Measurements from ENCODE around the gene ADAMTSL4.
"Not testable (repeated sequence)": the region's sequence is repeated elsewhere in the genome, so short reads cannot be mapped to it uniquely, and the experiment has no call there.

ADAMTSL4 gene

DNA sequence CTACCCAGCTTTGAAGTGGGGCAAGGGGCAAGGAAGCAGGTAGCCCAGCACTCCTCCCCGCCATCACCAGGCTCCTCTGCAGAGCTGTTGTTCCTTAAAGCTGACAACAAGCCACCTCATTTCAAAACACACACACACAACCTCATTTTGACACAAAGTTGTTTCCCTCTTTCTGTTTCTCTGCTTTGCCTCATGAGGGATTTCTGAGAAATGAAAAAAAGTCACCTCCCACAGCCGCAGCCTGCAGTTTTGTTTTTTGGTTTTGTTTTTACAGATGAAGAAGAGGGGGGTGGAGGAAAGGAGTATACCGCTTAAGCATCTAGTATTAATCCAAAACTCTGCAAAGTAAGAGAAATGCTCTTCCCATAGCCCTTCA, 18.1 kb downstream of the ADAMTSL4 start:
- peak; percentile 56 for DNase-seq (ENCODE audit: low read depth)

- peak; percentile 50 for DNase-seq (ENCODE audit: low read depth)
Measured at GRCh38 chr1:150567717-150568593, 18.7 kb downstream of the ADAMTSL4 start.

- DNase-seq (ENCODE audit: low read depth) = no peak
Measured at GRCh38 chr1:150568594-150568966, 19.4 kb downstream of the ADAMTSL4 start.

- DNase-seq (ENCODE audit: low read depth) = no peak
Measured at GRCh38 chr1:150572918-150573647, 23.9 kb downstream of the ADAMTSL4 start.

DNA sequence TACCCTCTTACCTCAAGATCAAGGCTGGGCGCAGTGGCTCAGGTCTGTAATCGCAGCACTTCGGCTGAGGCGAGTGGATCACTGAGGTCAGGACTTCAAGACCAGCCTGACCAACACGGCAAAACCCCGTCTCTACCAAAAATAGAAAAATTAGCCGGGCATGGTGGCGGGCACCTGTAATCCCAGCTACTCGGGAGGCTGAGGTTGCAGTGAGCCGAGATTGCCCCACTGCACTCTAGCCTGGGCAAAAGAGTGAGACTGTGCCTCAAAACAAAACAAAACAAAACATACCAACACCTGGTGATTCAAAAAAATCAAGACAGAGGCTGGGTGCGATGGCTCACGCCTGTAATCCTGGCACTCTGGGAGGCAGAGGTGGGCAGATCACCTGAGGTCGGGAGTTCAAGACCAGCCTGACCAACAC, 24.5 kb downstream of the ADAMTSL4 start:
- not testable (repeated sequence) for DNase-seq (ENCODE audit: low read depth)

DNA sequence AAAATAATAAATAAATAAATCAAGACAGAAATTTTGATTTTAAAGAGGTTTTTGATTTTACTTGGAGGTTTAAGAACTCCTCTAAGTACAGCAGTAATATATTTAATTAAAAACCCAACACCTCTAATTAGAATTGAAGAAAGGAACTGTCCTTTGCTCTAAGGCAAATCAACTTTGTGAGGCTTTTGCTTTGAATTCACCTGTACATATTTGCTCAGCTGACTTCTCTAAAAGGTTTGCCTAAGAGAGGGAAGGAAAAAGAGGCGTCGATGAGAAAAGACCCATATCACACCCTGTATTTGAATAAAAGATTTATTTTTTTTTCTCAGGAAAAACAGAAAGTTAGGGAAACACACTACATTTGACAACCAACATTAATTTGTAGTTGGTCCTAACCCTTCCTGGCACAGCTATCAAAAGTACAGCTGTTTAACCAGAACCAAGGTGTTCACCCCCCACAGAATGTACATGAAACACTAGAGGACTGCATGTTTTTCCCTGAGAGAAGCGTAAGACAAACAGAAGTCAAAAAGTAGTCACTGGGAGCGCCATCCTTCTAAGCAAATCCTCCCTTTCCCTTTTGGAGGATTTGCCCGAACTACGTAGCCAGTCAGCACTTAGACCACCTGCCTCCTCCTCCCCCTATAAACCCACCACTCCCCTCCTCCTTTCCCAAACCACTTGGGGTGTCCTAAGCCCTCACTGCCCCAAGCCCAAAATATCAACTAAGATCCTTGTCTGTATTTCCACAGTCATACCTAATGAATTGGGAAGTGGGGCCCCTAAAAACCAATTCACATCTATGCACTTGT, 25.3 kb downstream of the ADAMTSL4 start:
- DNase-seq (ENCODE audit: low read depth) = no peak

DNA sequence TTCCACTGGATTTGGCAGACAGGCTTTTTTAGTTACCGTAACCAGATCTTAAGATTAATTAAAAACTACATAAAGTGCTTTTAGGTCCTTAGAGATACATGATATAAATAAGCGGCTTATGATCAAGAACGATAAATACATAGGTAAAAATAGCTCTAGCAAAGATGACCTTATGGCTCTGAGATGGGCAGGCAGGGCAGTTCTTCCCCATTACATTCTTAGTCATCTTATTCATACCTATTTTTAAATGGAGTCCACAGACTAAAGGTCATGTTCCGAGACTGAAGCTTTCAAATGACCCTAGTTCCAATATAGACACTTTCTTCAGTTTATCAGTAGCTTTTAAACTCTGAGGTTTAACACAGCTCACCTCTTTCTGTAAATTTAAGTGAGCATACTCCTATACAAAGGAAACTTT, 25.9 kb downstream of the ADAMTSL4 start:
- DNase-seq (ENCODE audit: low read depth) = no peak

- DNase-seq (ENCODE audit: low read depth) = no peak
Measured at GRCh38 chr1:150575518-150576366, 26.5 kb downstream of the ADAMTSL4 start.

- no peak for DNase-seq (ENCODE audit: low read depth)
Measured at GRCh38 chr1:150576367-150576711, 27.1 kb downstream of the ADAMTSL4 start.

GRCh38 chr1:150576794-150577556, 27.8 kb downstream of the ADAMTSL4 start:
- DNase-seq (ENCODE audit: low read depth) = no peak

GRCh38 chr1:150577557-150578271, 28.5 kb downstream of the ADAMTSL4 start:
- no peak for DNase-seq (ENCODE audit: low read depth)

GRCh38 chr1:150578272-150579109, 29.3 kb downstream of the ADAMTSL4 start:
- DNase-seq (ENCODE audit: low read depth) = peak; percentile 74

DNA sequence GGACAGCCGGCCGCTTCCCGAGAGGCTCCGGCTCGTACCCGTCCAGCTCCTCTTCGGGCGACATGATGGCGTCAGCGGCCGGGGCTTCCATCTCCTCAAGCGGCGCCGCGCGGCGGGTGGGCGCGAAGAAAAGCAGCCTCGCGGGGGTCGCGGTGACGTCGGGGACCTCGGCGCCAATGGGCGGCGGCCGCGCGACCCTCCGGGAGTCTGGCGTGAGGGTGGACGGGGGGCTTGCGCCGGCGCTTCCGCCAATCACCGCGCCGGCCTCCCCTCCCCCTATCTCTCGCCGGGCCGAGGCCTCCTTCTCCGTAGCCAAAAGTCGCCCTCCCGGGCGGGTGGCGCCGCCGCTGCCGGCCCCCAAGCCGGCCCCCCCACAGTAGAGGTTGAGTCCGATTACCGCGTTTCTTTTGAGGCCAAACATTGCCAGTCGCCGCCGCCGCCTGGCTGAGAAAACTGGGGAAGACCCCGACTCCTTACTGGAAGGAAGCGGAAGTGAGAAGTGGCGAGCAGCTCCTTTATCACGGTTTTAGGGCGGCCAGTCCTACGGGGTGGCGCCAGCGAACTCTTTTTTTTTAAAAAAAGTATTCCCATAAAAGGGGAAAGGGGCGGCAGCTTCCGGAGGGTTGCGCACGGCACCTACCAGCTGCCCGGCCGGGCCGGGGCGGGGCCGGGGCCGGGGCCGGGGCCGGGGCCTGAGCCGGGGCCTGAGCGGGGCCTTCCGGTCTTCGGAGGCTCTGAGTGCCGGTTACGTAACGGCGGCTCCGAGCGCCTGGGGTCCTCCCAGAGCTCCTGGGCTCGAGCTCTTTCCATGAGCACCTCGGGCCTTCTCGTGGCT, 30.1 kb downstream of the ADAMTSL4 start, which contains the start of gene MCL1:
TSS of gene MCL1 (minus strand) at position 501 of the 835 bp plus-strand sequence. CDS start at position 421, 80 bp downstream.
- DNase-seq (ENCODE audit: low read depth) = peak; percentile 84

GRCh38 chr1:150579945-150580642, 30.9 kb downstream of the ADAMTSL4 start:
- no peak for DNase-seq (ENCODE audit: low read depth)

DNA sequence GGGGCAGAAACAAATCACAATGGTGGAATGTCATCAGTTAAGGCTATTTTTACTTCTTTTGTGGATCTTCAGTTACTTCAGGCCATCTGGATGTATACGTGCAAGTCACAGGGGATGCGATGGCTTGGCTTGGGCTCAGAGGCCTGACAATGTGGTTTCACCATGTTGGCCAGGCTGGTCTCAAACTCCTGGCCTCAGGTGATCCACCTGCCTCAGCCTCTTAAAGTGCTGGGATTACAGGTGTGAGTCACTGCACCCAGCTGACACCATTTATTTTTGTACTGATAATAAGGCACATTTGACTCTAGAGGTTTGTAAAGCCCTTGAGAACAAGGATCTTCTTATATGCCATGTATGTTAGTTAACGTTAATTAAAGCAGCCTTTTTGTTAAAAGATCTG, 31.8 kb downstream of the ADAMTSL4 start:
- DNase-seq (ENCODE audit: low read depth) = not testable (repeated sequence)

DNA sequence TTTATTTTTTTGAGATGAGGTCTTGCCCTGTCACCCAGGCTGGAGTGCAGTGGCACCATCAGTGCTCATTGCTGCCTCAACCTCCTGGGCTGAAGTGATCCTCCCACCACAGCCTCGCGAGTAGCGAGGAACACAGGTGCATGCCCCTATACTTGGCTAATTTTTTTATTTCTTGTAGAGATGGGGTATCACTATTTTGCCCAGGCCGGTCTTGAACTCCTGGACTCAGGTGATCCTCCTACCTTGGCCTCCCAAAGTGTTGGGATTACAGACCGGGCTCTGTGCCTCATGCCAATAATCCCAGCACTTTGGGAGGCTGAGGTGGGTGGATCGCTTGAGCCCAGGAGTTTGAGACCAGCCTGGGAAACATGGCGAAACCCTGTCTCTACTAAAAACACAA, 32.2 kb downstream of the ADAMTSL4 start:
- not testable (repeated sequence) for DNase-seq (ENCODE audit: low read depth)

DNA sequence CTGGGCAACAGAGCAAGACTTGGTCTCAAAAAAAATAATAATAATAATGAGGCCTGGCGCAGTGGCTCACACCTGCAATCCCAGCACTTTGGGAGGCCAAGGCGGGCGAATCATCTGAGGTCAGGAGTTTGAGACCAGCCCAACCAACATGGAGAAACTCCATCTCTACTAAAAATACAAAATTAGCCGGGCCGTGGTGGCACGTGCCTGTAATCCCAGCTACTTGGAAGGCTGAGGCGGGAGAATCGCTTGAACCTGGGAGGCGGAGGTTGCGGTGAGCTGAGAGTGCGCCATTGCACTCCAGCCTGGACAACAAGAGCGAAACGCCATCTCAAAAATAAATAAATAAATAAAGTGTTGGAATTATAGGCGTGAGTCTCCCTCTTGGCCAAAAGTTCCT, 32.8 kb downstream of the ADAMTSL4 start:
- DNase-seq (ENCODE audit: low read depth) = not testable (repeated sequence)
